HPDE6-E6E7 (cell line): Measurements from ENCODE around the gene PLCD3.

Experiments
- DNase-seq: peaks from one replicate; pipeline ENCODE4 v3.0.0; 2011; ENCODE audit warnings: missing footprints; ENCODE audit errors: extremely low spot score

The PLCD3 gene

GRCh38 chr17:45132320-45132571 lies at the start of gene PLCD3:
PLCD3 (minus strand) TSS chr17:45132515; CDS start chr17:45132410, 105 bp downstream.
- no peak for DNase-seq

- no peak for DNase-seq
Measured at GRCh38 chr17:45177563-45177962, 45.2 kb upstream of the PLCD3 start.

GRCh38 chr17:45175759-45176115 lies 43.4 kb upstream of the PLCD3 start:
- DNase-seq, result no peak

- peak; percentile 71 for DNase-seq
Measured at GRCh38 chr17:45172541-45173286, 40.4 kb upstream of the PLCD3 start.

GRCh38 chr17:45172232-45172540 lies 39.9 kb upstream of the PLCD3 start:
- DNase-seq, result no peak

GRCh38 chr17:45171338-45172231 lies 39.3 kb upstream of the PLCD3 start:
- peak; percentile 73 for DNase-seq

GRCh38 chr17:45170931-45171337 lies 38.6 kb upstream of the PLCD3 start:
- DNase-seq, result peak; percentile 98

- DNase-seq, result no peak
Measured at GRCh38 chr17:45170280-45170930, 38.1 kb upstream of the PLCD3 start.

- no peak for DNase-seq
Measured at GRCh38 chr17:45168991-45169752, 36.9 kb upstream of the PLCD3 start.

GRCh38 chr17:45164734-45165269 lies 32.5 kb upstream of the PLCD3 start:
- no peak for DNase-seq

GRCh38 chr17:45162025-45162687 lies 29.8 kb upstream of the PLCD3 start:
- no peak for DNase-seq

- peak; percentile 93 for DNase-seq
Measured at GRCh38 chr17:45161288-45162024, 29.1 kb upstream of the PLCD3 start, which contains the start of gene HEXIM2. HEXIM2 (plus strand) TSS chr17:45161875; CDS start chr17:45162794, 919 bp downstream.

- DNase-seq, result no peak
Measured at GRCh38 chr17:45160447-45161287, 28.4 kb upstream of the PLCD3 start.

GRCh38 chr17:45156242-45156641 lies 23.9 kb upstream of the PLCD3 start:
- DNase-seq, result no peak

GRCh38 chr17:45155483-45155882 lies 23.2 kb upstream of the PLCD3 start:
- DNase-seq, result no peak

GRCh38 chr17:45155029-45155428 lies 22.7 kb upstream of the PLCD3 start:
- no peak for DNase-seq

GRCh38 chr17:45150911-45151809 lies 18.8 kb upstream of the PLCD3 start:
- no peak for DNase-seq
